Measurements from ENCODE around the gene EBP.
A peak's percentile ranks its signal among the peaks of the same experiment; 100 is the strongest.

The EBP gene

DNA sequence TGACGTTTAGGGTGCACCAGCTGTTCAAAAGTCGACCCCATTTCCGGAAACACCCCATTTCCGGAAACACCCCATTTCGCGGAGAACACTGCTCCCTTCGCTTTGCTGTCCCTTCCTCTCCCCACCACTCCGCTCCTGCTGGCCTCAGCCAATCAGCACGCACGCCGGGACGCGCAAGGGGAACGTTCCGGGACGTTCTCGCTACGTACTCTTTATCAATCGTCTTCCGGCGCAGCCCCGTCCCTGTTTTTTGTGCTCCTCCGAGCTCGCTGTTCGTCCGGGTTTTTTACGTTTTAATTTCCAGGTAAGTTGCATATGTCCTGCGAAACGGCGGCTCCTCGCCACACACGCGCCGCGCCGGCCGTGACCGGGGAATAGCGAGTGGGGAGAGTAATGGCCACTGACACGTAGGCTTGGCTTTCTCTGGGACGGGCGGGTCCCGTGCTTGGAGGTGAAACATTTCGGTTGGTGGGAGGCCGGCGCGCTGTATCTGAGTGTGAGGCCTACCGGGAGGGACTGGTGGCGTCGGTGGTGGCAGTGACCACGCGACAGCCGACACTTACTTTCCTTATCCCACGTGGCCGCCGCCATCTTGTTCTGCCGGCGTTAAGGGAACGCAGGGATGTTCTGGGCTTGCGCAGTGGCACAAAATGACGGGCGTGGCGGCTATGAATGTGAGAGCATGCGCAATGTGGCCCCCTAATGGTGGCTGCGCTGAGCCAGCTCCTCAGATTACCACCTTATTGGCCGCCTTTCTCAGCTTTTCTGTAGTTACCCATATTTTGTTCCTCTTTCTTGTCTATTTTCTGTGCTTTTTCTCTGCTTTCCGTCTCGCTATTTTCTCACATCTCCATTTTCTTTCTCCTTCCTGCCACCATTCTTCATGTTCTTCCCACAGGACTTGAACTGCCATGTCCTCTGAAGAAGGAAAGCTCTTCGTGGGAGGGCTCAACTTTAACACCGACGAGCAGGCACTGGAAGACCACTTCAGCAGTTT is 53.0 kb downstream of the EBP start, which contains the start of gene RBM3:
Gene RBM3 (plus strand): TSS at position 215 of the 997 bp plus-strand sequence. CDS start 697 bp downstream, at position 912.
- peak; percentile 74 to 86 for DNase-seq (ENCODE audit: low read depth in 1 of 2, low spot score in 1 of 2)

DNA sequence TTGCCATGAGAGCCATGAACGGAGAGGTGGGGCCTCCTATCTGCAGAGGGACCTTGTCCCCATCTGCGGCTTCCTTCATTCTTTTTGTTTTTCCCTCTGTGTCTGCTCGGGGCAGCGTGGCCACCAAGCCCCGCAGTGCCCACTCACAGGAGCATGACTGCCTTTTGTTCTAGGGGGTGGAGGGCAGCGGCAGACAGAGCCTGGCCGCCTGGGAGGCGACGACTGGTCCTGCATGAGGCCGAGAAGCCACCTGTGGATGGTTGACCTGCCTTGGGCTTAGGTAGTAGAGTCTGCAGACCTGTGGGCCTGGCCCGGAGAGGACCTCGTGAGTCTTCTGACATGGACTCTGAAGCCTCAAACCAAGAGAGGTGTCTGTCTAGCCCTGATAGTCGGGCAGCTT is 54.0 kb downstream of the EBP start:
- DNase-seq (ENCODE audit: low read depth in 1 of 2, low spot score in 1 of 2): no peak

DNA sequence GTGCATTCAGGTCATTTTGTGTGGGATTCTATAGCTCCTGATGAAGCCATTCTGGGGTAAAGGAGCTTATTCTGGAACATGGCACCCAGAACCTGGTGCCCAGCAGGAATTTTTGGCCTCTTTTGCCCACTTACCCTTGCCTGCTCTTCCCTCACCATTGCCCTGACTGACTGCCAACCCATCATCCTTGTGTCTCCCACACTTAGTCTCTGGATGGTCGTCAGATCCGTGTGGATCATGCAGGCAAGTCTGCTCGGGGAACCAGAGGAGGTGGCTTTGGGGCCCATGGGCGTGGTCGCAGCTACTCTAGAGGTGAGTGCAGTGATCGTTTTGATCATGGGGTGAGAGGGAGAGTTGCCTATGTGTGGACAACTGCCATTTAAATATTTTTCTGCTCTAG is 54.5 kb downstream of the EBP start:
- DNase-seq (ENCODE audit: low read depth in 1 of 2, low spot score in 1 of 2): no peak
